ENCODE measurements around the gene IL18R1. TPM values are rescaled to one million over a fixed set of nuclear protein-coding genes. Genes with fewer than 3 reads are reported as not detected.

Gene IL18R1
- total RNA-seq, 3 donors from 2014 or later (not counting 1 experiment from before 2014, with no cell fraction given) = 42.9 to 58.8 (median 46.7) TPM

GRCh38 chr2:102313025-102313424, 42.6 kb upstream of the IL18R1 start:
- H3K27ac Mint-ChIP-seq = no peak overlapping the region
- no peak for DNase-seq
- TF ChIP-seq CTCF (IDR thresholded peaks at IDR 0.05) = no peak
- no peak overlapping the region for H3K4me3 ChIP-seq (ENCODE audit: low read length)
- no peak for ATAC-seq
- H3K4me3 Mint-ChIP-seq = no peak overlapping the region
- H3K4me1 Mint-ChIP-seq = peaks cover 21 to 36% of the 10 kb centered on the region in 2 donors
- no peaks in the 10 kb centered on the region for H3K9me3 ChIP-seq (ENCODE audit: control insufficient read depth, insufficient read depth, low read length)
- peaks cover 0 to 5% of the 10 kb centered on the region in 2 donors for H3K27me3 Mint-ChIP-seq (ENCODE audit: low read depth in 2 of 2)
- no peaks in the 10 kb centered on the region for H3K9me3 Mint-ChIP-seq
- no peaks in the 10 kb centered on the region for H3K27me3 ChIP-seq (ENCODE audit: control insufficient read depth, insufficient read depth, low read length)
- WGBS (ENCODE audit: insufficient coverage) = 100% methylated on average over 2 of the region's 2 CpGs
- peaks cover 11% of the 10 kb centered on the region for H3K4me1 ChIP-seq (ENCODE audit: control insufficient read depth, insufficient read depth, low read length)
- intact Hi-C loops (cut with micrococcal nuclease) = no loop called here
- no peak overlapping the region for H3K27ac ChIP-seq (ENCODE audit: low read length)
- H3K36me3 ChIP-seq (ENCODE audit: control insufficient read depth, insufficient read depth, low read length) = no peaks in the 10 kb centered on the region
- no peaks in the 10 kb centered on the region for H3K36me3 Mint-ChIP-seq

- ATAC-seq (no peak), DNase-seq (no peak)
- 95% methylated on average over 8 of the region's 8 CpGs for WGBS (ENCODE audit: insufficient coverage)
- no peak overlapping the region for H3K4me3 Mint-ChIP-seq
- Histone ChIP-seq H3K9me3 (ENCODE audit: control insufficient read depth, insufficient read depth, low read length) (no peaks in the 10 kb centered on the region), H3K4me3 (ENCODE audit: low read length) (no peak overlapping the region), H3K27ac (ENCODE audit: low read length) (no peak overlapping the region), H3K4me1 (ENCODE audit: control insufficient read depth, insufficient read depth, low read length) (peaks cover 11% of the 10 kb centered on the region), H3K36me3 (ENCODE audit: control insufficient read depth, insufficient read depth, low read length) (no peaks in the 10 kb centered on the region), H3K27me3 (ENCODE audit: control insufficient read depth, insufficient read depth, low read length) (no peaks in the 10 kb centered on the region)
- peaks cover 0 to 5% of the 10 kb centered on the region in 2 donors for H3K27me3 Mint-ChIP-seq (ENCODE audit: low read depth in 2 of 2)
- intact Hi-C loops (cut with micrococcal nuclease) = no loop called here
- H3K27ac Mint-ChIP-seq = no peak overlapping the region
- H3K4me1 Mint-ChIP-seq = peaks cover 21 to 36% of the 10 kb centered on the region in 2 donors
- no peaks in the 10 kb centered on the region for H3K36me3 Mint-ChIP-seq
- H3K9me3 Mint-ChIP-seq = no peaks in the 10 kb centered on the region
- no peak for TF ChIP-seq CTCF (IDR thresholded peaks at IDR 0.05)
These were observed 42.1 kb upstream of the IL18R1 start for GRCh38 chr2:102313471-102313870.

GRCh38 chr2:102313950-102314349, 41.6 kb upstream of the IL18R1 start:
- intact Hi-C loops (cut with micrococcal nuclease) = no loop called here
- Histone ChIP-seq H3K27me3 (ENCODE audit: control insufficient read depth, insufficient read depth, low read length) (no peaks in the 10 kb centered on the region), H3K4me1 (ENCODE audit: control insufficient read depth, insufficient read depth, low read length) (peaks cover 11% of the 10 kb centered on the region), H3K36me3 (ENCODE audit: control insufficient read depth, insufficient read depth, low read length) (no peaks in the 10 kb centered on the region), H3K9me3 (ENCODE audit: control insufficient read depth, insufficient read depth, low read length) (no peaks in the 10 kb centered on the region), H3K27ac (ENCODE audit: low read length) (no peak overlapping the region), H3K4me3 (ENCODE audit: low read length) (no peak overlapping the region)
- 85% methylated on average over 2 of the region's 3 CpGs for WGBS (ENCODE audit: insufficient coverage)
- Mint-ChIP-seq H3K4me1 (peaks cover 21 to 36% of the 10 kb centered on the region in 2 donors), H3K27me3 (ENCODE audit: low read depth in 2 of 2) (peaks cover 0 to 5% of the 10 kb centered on the region in 2 donors), H3K4me3 (no peak overlapping the region), H3K9me3 (no peaks in the 10 kb centered on the region), H3K36me3 (no peaks in the 10 kb centered on the region), H3K27ac (no peak overlapping the region)
- no peak for TF ChIP-seq CTCF (IDR thresholded peaks at IDR 0.05)
- ATAC-seq (peak in 2 of 3 donors; percentile 51 to 60), DNase-seq (no peak)

- WGBS (ENCODE audit: insufficient coverage) = 82% methylated on average over 1 of the region's 2 CpGs
- no peak overlapping the region for H3K27ac ChIP-seq (ENCODE audit: low read length)
- H3K36me3 Mint-ChIP-seq = no peaks in the 10 kb centered on the region
- no peak overlapping the region for H3K4me3 ChIP-seq (ENCODE audit: low read length)
- no peaks in the 10 kb centered on the region for H3K9me3 Mint-ChIP-seq
- H3K4me3 Mint-ChIP-seq = no peak overlapping the region
- no peak for TF ChIP-seq CTCF (IDR thresholded peaks at IDR 0.05)
- H3K36me3 ChIP-seq (ENCODE audit: control insufficient read depth, insufficient read depth, low read length) = no peaks in the 10 kb centered on the region
- H3K27me3 ChIP-seq (ENCODE audit: control insufficient read depth, insufficient read depth, low read length) = no peaks in the 10 kb centered on the region
- H3K27me3 Mint-ChIP-seq (ENCODE audit: low read depth in 2 of 2) = peaks cover 0 to 8% of the 10 kb centered on the region in 2 donors
- intact Hi-C loops (cut with micrococcal nuclease) = no loop called here
- DNase-seq (no peak), ATAC-seq (no peak)
- H3K4me1 Mint-ChIP-seq = peaks cover 18 to 23% of the 10 kb centered on the region in 2 donors
- no peaks in the 10 kb centered on the region for H3K9me3 ChIP-seq (ENCODE audit: control insufficient read depth, insufficient read depth, low read length)
- H3K27ac Mint-ChIP-seq = no peak overlapping the region
- peaks cover 8% of the 10 kb centered on the region for H3K4me1 ChIP-seq (ENCODE audit: control insufficient read depth, insufficient read depth, low read length)
These were observed 39.7 kb upstream of the IL18R1 start for GRCh38 chr2:102315921-102316320.

All from natural killer cell (primary cell).